SK-N-SH treated with all-trans-retinoic acid at 6 μM for 48 hours (cell line): ENCODE results near the gene PARD3.

ENCODE experiments used
- BACH2 ChIP-seq: fragments of 250-450 bp; sonication (Bioruptor Pico); IDR thresholded peaks from 2 replicates; pipeline ENCODE4 v1.9.0; 2021; ENCODE audit warnings: mild to moderate bottlenecking, borderline replicate concordance
- OSR1 ChIP-seq: fragments of 250-450 bp; sonication (Bioruptor Pico); IDR thresholded peaks from 2 replicates; pipeline ENCODE4 v1.8.0; 2022; ENCODE audit warnings: moderate library complexity, mild to moderate bottlenecking, inconsistent platforms
- PATZ1 ChIP-seq: fragments of 250-450 bp; sonication (Bioruptor Pico); IDR thresholded peaks from 2 replicates; pipeline ENCODE4 v1.8.0; 2020; ENCODE audit warnings: mild to moderate bottlenecking, moderate library complexity, borderline replicate concordance
- POU6F1 ChIP-seq: fragments of 250-450 bp; sonication (Bioruptor Pico); IDR thresholded peaks from 2 replicates; pipeline ENCODE4 v1.8.0; 2021; ENCODE audit warnings: low read depth, mild to moderate bottlenecking, moderate library complexity, borderline replicate concordance
- PPARA ChIP-seq: fragments of 250-450 bp; sonication (Bioruptor Pico); IDR thresholded peaks from 2 replicates; pipeline ENCODE4 v1.5.0; 2020; ENCODE audit warnings: mild to moderate bottlenecking, borderline replicate concordance
- TOX ChIP-seq: fragments of 250-450 bp; sonication (Bioruptor Pico); IDR thresholded peaks from 2 replicates; pipeline ENCODE4 v1.8.0; 2021; ENCODE audit warnings: mild to moderate bottlenecking, moderate library complexity, borderline replicate concordance
- ZFP3 ChIP-seq: fragments of 250-450 bp; sonication (Bioruptor Pico); IDR thresholded peaks from 2 replicates; pipeline ENCODE4 v1.5.0; 2020; ENCODE audit warnings: mild to moderate bottlenecking, moderate library complexity
- ZNF70 ChIP-seq: fragments of 450-650 bp; formaldehyde crosslinking; IDR thresholded peaks from 2 replicates; pipeline ENCODE4 v1.5.0; 2020; ENCODE audit warnings: mild to moderate bottlenecking, moderate library complexity

- TF ChIP-seq POU6F1 (CRISPR knock-in tag) (no peak), ZFP3 (CRISPR knock-in tag) (no peak), PPARA (CRISPR knock-in tag) (no peak), ZNF70 (no peak), PATZ1 (CRISPR knock-in tag) (no peak), OSR1 (no peak), TOX (CRISPR knock-in tag) (no peak), BACH2 (no peak)
These were observed 321.1 kb downstream of the PARD3 start for GRCh38 chr10:34494012-34494411.
